Measurements from ENCODE around the gene HTR1D.
"Not testable (repeated sequence)": the region's sequence is repeated elsewhere in the genome, so short reads cannot be mapped to it uniquely, and the experiment has no call there.

Gene HTR1D

DNA sequence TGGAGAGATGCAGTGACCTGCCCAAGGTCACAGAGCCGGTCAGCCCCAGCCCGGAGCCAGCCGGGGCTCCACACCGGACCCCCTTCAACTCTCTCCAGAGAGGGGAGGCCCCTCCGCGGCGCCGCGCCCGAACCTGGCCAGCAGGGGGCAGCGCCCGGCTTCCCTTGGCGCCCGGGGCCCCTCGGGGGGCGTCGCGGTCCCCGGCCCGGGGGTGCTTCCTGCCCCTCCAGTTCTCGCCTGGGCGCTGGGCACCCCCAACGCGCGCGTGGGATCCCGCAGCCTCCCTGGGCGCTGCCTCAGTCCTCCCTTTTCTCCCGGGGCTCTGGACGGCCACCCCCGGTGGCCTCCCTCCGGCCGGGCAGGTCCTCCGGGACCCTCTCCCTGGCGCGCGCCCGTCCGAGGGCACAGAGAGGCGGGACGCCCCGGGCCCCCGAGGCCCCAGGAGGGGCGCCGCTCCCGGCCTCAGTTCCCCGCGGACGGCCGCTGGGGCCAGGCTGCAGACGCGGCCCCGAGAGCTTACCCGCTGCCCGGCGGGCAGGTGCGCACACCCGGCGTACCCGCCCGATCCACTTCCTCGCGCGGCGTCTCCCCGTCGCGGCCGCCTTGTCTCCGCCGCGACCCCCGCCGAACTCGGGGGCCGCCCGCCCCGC lies 406 bp downstream of the HTR1D start:
- DNase-seq: no peak

DNA sequence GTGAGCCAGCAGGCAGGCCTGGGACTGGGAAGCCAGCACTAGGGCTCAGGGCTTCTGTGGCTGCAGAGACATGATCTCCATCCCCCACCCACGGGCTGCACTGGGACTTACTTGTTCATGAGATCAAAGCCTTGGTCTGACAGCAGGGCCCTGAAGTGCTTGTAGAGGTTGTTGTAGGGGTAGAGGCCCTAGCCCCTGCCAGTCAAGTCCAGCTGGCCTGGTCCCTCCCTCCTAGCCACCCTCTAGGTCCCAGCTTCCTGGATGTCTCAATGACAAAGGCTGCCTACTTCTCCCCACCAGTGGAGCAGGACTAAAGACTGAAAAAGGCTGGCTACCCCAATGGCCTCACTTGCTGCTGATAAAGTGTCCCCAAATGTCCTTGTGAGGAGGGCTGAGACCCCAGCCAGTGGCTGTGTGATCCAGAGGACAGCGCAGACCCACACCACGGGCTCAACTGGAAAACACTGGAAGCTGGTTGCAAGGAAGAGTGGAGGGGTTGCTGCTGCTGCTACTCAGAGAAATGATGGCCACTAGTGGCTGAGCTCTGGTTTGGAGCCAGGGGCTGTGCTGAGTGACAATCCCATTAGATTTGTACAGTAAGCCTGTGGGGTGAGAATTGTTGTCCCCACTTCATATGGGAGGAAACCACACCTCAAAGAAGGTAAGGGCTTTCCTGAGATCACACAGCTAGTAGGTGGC lies 1.4 kb downstream of the HTR1D start:
- DNase-seq: no peak

DNA sequence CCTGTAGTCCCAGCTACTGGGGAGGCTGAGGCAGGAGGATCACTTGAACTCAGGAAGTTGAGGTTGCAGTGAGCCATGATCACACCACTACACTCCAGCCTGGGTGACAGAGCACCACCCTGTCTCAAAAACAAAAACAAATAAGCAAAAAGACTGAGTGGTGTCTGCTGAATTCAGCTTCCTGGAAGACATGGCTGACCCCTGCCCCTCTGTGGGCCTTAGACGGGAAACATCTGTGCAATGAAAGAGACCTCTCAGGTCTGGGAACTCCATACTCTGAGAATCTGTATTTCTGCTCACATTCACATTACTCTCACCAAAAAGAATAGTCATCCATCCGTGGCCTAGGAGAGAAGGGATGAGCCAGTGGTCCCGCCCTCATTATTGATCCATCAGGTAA lies 2.0 kb downstream of the HTR1D start:
- DNase-seq: no peak

DNA sequence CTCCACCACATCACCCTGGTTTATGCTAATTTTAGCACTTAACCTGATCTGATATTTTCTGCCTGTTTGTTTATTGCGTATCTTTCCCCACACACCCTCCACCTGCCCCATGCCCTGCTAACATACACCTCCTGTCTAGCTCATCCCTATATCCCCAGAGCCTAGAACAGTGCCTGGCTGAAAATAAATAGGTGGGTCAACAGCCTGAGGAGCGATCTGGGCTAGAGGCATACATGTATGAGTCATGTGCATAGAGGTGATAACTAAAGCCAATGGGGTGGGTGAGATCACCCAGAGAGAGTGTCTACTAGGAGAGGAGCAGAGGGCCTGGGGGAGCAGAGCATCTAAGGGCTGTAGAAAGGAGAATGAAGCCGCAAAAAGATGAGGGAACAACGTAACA lies 2.7 kb downstream of the HTR1D start:
- DNase-seq: no peak

DNA sequence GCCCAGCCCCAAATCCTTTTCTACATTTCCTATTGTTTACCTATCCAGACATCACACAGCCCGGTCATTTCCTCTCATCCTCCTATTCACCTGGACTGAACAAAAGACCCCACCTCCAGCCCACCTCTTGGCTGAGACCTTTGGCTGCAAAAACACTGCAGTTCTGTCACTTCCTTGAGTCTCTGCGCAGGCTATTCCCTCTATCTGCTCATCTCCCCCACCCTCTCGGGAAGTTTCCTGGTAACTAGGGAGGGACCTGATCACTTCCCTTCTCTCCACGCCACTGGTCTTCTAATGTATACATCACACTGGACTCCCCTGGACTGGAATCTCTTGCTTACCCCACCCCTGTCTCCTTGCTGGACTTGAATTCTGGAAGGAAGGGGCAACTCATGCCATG lies 5.3 kb downstream of the HTR1D start:
- no peak for DNase-seq

DNA sequence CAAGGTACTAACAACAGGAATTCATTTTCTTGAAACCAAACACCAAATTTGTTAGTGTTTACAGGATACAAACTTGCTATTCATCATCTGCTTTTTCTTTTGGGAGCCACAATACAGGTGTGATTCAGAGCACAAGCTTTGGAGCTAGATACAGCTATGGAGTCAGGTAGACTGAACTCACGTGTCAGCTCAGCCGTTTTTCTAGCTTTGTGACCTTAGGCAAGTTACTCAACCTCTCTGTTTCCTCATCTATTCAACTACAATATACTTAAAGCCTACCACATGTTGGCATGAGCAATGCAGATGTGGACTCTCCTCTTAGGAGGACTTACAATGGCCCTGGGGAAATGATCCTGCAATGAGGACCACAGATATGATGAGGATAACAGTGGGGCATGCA lies 6.3 kb downstream of the HTR1D start:
- DNase-seq: no peak

DNA sequence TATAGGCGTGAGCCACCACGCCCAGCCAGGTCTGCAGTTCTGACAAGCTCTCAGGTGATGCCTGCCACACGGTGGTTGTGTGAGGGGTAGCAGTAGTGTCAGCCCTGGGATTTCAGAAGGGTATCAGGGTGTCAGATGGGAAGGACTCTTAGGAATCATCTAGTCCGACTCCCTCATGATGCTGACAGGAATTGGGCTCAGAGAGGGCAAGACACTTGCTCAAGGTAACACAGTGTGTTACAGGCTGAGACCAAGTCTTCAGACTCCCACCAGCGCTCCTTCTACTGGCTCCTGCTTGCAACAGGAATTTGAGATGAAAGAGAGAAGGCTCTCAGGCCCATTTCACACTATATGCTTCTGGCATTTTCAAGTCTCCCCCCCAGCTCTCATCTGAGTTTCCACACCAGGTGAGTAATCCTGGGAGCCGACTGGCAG lies 6.9 kb downstream of the HTR1D start:
- DNase-seq: no peak

DNA sequence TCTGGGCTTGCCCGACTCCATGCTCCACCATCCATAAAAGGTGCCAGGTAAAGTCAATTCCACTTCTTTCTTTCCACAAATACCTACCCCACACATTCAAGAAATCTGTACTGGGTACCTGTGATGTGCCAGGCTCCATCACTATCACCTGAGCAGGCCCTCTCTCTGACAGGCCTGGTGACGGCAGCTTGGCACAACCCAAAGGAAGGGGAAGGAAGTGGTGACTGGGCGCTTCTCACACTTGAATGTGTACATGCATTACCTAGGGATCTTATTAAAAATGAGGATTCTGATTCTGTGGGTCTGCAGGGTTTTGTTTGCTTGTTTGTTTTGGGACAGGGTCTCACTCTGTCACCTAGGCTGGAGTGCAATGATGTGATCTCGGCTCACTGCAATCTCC lies 7.5 kb downstream of the HTR1D start:
- no peak for DNase-seq

DNA sequence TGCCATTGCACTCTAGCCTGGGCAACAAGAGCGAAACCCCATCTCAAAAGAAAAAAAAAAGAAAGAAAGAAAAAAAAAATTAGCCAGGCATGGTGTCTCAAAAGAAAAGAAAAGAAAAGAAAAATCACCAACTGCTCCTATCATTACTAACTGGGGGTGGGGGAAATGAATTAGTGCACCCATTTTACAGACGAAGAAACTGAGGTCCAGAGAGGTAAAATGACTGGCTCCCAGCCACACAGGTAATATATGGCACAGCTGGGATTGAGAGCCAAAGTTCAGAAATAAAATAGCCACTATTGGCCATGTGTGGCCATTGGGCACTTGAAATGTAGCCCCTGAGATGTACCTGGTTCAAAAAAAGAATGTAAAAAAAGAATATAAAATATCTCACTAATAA lies 8.8 kb downstream of the HTR1D start:
- DNase-seq: no peak

DNA sequence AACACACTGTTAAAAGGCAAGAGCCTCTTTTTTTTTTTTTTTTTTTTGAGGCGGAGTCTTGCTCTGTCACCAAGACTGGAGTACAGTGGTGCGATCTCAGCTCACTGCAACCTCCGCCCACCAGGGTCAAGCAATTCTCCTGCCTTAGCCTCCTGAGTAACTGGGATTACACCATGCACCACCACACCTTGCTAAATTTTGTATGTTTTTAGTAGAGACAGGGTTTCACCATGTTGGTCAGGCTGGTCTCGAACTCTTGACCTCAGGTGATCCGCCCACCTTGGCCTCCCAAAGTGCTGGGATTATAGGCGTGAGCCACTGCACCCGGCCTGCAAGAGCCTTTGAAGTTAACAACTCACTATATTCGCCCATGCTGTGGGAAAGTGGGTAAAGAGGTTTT lies 9.6 kb downstream of the HTR1D start:
- not testable (repeated sequence) for DNase-seq

DNA sequence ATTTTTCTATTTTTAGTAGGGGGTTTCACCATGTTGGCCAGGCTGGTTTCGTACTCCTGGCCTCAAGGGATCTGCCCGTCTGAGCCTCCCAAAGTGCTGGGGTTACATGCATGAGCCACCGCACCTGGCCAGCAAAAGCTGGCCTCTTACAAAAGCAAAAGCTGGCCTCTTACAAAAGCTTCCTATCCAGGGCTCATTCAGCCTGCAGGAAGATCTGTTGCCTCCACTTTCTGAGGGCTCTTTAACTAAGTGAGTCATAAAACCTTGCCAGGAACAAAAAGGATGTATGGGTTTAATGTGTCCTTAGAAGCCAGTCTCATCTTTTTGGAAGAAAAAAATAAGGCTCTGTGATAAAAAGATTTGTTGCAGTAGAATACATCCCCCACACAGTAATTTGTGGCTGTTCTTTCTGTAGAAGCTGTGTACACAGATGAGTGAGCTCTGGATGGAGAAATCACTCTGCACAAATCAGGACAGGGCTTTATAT lies 15.0 kb downstream of the HTR1D start:
- no peak for DNase-seq

DNA sequence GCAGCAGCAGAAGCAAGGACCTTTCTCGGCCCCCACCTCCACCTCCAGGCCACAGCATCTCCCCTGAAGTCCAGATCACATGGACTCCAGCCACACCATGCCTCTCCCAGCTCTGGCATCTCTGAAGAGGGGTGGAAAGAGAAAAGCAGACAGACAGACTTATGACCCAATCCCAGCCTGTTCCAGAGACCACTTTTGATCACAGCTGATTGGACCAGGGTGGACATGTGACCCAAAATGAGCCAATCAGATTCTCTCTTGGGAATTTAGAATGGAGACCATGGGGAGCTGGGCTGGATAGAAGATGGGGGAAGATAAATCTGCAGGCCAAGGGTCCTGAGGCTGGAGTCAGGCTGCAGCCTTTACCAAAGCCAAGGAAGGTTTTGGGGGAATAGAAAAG lies 16.4 kb downstream of the HTR1D start:
- DNase-seq: no peak

DNA sequence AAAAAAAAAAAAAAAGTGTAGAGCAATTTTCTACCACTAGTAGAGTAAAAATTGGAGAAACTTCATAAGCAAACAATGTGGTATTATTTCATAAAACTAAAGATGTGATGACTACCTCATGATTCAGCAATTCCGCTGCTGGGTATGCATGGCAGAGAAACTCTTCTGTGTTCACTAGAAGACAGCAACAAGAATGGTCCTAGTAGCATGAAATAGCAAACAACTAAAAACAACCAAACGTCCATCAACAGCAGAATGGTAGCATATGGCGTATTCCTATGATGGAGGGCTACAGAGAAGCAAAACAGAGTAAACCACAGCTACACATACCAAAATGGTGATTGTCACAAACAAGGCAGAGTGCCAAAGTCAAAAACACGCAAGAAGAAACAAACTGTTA lies 18.9 kb downstream of the HTR1D start:
- DNase-seq: no peak

DNA sequence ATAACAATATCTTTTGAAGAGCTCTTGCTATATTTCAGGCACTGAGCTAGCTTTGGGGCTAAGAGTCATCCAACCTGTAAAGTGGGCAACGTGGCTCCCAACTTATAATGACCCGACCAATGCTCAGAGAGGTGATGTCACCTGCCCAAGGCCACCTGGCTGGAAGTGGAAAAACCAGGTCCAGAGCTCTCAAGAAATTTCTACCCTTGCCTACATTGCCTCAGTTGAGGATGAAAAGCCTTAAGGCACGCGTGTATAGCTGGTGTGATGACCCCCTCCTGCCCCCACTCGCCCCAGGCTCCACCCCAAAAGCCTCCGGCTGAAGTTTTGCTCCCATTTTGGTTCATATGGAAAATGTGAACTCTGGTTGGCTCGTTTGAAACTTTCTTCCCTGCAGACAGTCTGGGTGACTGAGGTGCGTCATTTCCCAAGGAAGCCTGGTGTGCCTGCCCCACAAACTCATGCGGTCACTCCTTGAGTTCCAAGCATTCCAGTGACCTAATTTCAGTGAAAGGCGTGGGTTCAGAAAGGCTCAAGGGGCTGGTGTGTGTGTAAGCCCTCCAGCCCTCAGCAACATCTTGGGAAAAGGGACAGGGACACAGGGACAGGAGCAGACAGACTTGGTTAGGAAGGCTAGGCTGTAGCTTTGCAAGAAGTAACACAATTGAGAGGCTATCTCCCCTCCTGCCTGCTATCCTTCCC lies 20.5 kb downstream of the HTR1D start:
- DNase-seq: no peak

DNA sequence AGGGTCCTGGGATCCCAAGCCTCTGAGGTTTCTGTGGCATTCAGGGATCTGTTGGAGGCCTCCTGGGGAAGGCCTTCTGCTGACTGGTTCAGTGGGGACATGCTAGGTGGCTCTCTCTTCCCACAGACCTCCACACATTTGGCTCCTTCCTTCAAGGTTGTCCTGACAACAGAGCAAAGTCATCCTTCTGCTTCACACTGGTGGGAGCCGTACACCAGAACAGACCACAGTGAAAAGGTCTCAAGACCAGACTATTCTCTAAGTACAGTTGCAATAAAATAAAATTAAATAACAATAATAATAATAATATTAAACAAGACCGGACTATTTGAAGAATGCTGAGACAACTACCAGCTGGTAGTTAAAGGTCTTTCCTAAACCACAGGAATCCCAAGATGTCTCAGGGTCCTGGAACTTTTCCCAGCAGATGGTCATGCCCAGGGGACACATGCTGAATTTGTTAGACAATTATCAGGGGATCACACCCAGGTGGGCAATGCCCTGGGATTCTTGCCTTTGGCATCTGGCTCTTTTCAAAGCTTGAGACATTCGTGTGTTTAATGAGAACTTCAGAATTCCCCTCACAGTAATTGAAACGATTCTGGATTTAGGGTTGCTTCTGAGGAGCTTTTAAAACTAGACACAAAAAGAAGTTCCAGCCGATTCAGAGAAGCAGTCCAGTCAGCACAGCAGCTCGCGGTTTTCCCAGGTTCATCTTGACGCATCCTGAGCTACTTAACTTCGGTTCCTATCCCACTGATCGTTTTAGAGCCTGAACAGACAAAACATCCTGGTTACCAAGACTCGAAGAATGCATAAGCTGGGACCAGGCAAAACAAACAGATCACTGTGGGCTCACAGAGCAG lies 22.9 kb downstream of the HTR1D start:
- no peak for DNase-seq

DNA sequence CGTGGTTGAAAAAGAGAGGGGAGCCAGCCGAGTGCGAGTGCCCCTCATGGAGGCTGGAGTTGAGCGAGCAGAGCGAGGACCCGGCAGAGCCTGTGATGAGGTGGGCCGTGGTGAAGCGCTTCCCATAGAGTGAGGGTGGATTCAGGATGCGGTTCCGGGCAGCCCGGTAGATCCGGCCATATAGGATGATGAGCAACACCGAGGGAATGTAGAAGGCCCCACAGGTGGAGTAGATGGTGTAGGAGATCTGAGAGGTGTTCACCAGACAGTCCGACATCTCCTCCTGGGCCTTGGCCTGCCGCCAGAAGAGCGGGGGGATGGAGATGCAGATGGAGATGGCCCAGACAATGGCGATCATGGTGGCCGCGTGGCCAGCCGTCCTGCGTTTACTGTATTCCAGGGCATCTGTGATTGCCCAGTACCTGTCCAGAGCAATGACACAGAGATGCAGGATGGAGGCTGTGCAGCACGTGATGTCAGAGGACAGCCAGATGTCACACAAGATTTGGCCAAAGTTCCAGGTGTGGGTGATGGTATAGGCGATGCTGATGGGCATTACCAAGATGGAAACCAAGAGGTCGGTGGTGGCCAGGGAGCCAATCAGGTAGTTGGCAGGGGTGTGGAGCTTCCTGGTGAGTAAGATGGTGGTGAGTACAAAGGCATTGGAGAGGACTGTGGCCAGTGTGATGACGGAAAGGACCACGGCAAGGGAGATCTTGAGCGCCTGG lies 23.7 kb downstream of the HTR1D start:
- DNase-seq: no peak

DNA sequence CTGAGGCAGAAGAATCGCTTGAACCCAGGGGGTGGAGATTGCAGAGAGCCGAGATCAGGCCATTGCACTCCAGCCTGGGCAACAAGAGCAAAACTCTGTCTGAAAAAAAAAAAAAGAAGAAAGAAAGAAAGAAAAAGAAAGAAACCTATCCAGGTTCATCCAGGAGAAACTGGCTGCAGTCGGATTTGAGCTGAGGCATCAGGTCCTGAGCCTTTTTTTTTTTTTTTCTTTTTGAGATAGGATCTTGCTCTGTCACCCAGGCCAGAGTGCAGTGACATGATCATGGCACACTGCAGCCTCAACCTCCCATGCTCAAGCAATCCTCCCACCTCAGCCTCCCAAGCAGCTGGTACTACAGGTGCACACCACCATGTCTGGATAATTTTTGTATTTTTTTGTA lies 26.1 kb downstream of the HTR1D start:
- no peak for DNase-seq

DNA sequence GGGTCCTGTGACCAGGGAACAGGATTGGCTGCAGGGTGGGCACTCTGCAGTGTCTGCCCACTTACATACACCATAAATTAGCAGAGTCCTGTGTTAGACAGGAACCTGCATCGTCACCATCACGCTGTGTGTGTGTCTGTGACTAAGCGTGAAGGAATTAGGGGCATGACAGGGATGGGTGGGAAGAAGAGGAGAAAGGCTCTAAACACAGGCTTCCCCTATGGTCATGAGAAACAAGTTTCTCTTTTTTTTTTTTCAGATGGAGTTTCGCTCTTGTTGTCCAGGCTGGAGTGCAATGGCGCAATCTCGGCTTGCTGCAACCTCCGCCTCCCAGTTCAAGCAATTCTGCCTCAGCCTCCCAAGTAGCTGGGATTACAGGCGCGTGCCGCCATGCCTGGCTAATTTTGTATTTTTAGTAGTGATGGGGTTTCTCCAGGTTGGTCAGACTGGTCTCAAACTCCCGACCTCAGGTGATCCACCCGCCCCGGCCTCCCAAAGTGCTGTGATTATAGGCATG lies 28.3 kb downstream of the HTR1D start:
- DNase-seq: not testable (repeated sequence)

DNA sequence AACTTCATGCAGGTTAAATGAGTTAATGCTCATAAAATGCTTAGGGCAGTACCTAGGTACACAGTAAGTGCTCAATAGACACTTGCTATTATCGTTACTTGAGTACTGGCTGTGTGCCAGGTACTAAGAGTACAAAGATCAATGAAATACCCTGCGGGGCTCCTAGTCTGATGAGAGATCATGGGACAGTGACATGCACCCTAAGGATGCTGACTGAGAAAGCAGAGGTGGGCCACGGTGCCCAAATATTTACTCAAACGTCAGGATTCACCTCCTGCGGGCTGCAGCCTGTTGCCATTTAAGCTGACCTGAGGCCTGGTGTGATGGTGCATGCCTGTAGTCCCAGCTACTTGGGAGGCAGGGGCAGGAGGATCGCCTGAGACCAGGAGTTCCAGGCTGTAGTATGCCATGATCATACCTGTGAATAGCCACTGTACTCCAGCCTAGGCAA lies 28.8 kb downstream of the HTR1D start:
- DNase-seq: no peak

DNA sequence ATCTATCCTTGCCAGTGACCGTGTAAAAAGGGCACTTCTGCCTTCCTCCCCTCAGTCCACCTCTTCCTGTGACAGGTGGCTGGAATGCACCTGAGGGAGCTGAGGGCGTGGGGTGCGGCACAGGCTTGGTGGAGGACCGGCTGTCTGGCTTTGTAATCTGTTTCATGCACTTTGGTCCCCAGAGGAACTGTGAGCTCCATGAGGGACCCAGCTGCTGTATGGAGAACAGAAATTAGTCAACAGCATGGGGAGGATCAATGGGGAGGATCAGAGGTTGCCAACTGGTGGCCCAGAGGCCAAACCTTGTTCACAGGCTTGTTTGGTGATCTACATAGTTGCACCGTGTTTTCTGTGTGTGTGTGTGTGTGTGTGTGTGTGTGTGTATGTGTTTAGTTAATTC lies 29.7 kb downstream of the HTR1D start:
- no peak for DNase-seq

DNA sequence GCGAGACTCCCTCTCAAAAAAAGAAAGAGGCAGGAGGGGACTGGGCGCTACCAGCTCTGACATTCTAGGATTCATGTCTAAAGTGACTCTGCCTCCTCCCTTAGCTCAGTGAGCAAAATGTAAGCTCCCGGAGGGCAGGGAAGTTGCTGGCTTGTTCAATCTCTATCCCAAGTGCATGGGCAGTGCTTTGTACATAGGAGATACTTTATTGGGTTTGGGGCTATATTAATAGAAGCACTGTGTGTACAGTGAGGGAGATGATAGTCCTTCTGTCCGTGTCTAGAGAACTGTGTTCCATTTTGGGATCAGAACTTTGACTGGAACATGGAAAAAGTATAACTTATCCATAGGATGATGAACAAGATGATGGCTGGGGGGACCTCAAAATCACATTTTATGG lies 31.9 kb downstream of the HTR1D start:
- DNase-seq: no peak

Measured in SHP77 treated with DMSO at 0.1 percent for 48 hours (cell line).